Hepatocyte (in vitro differentiated cells): Measurements from ENCODE around the gene SERPINI2. TPM values are rescaled to one million over a fixed set of nuclear protein-coding genes. Genes with fewer than 3 reads are reported as not detected.

Experiments
- DNase-seq: peaks from one replicate; pipeline ENCODE4 v3.0.0-alpha.2; 2016; ENCODE audit warnings: low spot score
- H2AFZ ChIP-seq: fragments of 200-600 bp; sonication (generic); 2 replicates; pipeline ENCODE4 v1.6.0; 2016; ENCODE audit warnings: antibody characterized with exemption, mild to moderate bottlenecking
- H3K27ac ChIP-seq: fragments of 200-600 bp; sonication (generic); 2 replicates; pipeline ENCODE4 v1.5.1; 2016; ENCODE audit warnings: mild to moderate bottlenecking
- H3K27me3 ChIP-seq: fragments of 200-600 bp; sonication (generic); 2 replicates; pipeline ENCODE4 v1.6.1; 2016
- H3K36me3 ChIP-seq: fragments of 200-600 bp; sonication (generic); replicated peaks from 2 replicates; pipeline ENCODE4 v1.5.1; 2016; ENCODE audit warnings: low read depth; ENCODE audit not compliant: insufficient read depth
- H3K4me1 ChIP-seq: fragments of 200-600 bp; sonication (generic); 2 replicates; pipeline ENCODE4 v1.5.1; 2016; ENCODE audit warnings: mild to moderate bottlenecking, moderate library complexity; ENCODE audit not compliant: insufficient read depth
- H3K4me2 ChIP-seq: fragments of 200-600 bp; sonication (generic); 2 replicates; pipeline ENCODE4 v1.6.0; 2016
- H3K4me3 ChIP-seq: fragments of 200-600 bp; sonication (generic); 2 replicates; pipeline ENCODE4 v1.5.1; 2016; ENCODE audit warnings: mild to moderate bottlenecking
- H3K79me2 ChIP-seq: fragments of 200-600 bp; sonication (generic); 2 replicates; pipeline ENCODE4 v1.6.0; 2017; ENCODE audit warnings: mild to moderate bottlenecking
- H3K9me2 ChIP-seq: fragments of 200-600 bp; sonication (generic); replicated peaks from 2 replicates; pipeline ENCODE4 v1.6.0; 2017; ENCODE audit warnings: mild to moderate bottlenecking; ENCODE audit not compliant: insufficient read depth
- H3K9me3 ChIP-seq: fragments of 200-600 bp; sonication (generic); 2 replicates; pipeline ENCODE4 v1.5.1; 2016; ENCODE audit warnings: low read depth, mild to moderate bottlenecking
- H4K20me1 ChIP-seq: fragments of 200-600 bp; sonication (generic); 2 replicates; pipeline ENCODE4 v1.6.0; 2016; ENCODE audit warnings: mild to moderate bottlenecking; ENCODE audit not compliant: insufficient read depth, poor library complexity, severe bottlenecking
- EZH2 ChIP-seq: fragments of 200-600 bp; sonication (generic); IDR thresholded peaks from 2 replicates; pipeline ENCODE4 v1.6.1; 2016; ENCODE audit warnings: antibody characterized with exemption, mild to moderate bottlenecking, borderline replicate concordance
- EZH2phosphoT487 ChIP-seq: fragments of 200-600 bp; sonication (generic); IDR thresholded peaks from one replicate; pipeline ENCODE4 v1.6.1; 2018; ENCODE audit warnings: antibody characterized with exemption, mild to moderate bottlenecking, low read depth, moderate library complexity; ENCODE audit not compliant: unreplicated experiment, severe bottlenecking
- WGBS: methylation state at CpG from one replicate; pipeline ENCODE4 v1.1.6; 2016; ENCODE audit warnings: low lambda C conversion rate; ENCODE audit errors: missing lambda C conversion rate; 5-methylcytosine and 5-hydroxymethylcytosine counted together
- polyA plus RNA-seq: library from polyadenylated mRNA; unstranded; fragments of >200 nt; fragmentation: Nextera tagmentation; extraction: Ambion mirVana; gene quantifications from 2 replicates; pipeline ENCODE4 v1.2.1, GENCODE V29; 2016
- total RNA-seq: library from RNA; depleted of rRNA; stranded (reverse); fragments of >200 nt; gene quantifications from 2 replicates; pipeline ENCODE4 v1.2.3, GENCODE V29; 2014
- TF ChIP-seq, protein P1 (sequence below): fragments of 200-600 bp; sonication (generic); IDR thresholded peaks from 2 replicates; pipeline ENCODE4 v1.5.1; 2016; ENCODE audit warnings: antibody characterized with exemption, mild to moderate bottlenecking; ENCODE audit not compliant: poor library complexity

The SERPINI2 gene
- total and polyA plus RNA-seq, 2 experiments from 2014 or later: not detected

DNA sequence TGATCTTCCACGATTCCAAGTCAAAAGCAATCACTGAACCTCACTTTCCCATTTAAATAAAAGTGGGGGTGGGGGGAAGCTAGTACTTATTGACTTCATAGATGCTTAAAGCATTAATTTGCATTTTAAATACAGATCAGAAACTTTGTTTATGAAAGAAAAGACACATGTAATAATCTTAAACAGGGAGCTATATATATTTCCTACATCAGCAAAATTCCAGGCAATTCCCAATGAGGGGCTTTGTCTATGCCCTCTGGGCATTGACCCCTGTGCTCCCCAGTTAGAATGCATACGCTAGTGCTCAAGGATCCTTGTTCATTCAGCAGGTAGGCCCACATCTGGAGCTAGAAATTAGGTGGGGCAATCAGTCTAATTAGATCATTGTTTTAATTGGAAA, 20.0 kb downstream of the SERPINI2 start:
- Histone ChIP-seq H3K4me2 (no peak overlapping the region), H4K20me1 (no peaks in the 10 kb centered on the region), H3K27ac (no peak overlapping the region), H3K36me3 (no peaks in the 10 kb centered on the region), H3K4me1 (no peaks in the 10 kb centered on the region), H3K9me3 (no peaks in the 10 kb centered on the region), H3K9me2 (no peaks in the 10 kb centered on the region), H3K27me3 (no peaks in the 10 kb centered on the region), H3K4me3 (no peak overlapping the region), H2AFZ (no peak overlapping the region), H3K79me2 (no peaks in the 10 kb centered on the region)
- 85% methylated on average over 2 of the region's 2 CpGs for WGBS
- no peak for DNase-seq
- TF ChIP-seq EZH2 (no peak), EZH2phosphoT487 (no peak)
- TF ChIP-seq, protein P1, sequence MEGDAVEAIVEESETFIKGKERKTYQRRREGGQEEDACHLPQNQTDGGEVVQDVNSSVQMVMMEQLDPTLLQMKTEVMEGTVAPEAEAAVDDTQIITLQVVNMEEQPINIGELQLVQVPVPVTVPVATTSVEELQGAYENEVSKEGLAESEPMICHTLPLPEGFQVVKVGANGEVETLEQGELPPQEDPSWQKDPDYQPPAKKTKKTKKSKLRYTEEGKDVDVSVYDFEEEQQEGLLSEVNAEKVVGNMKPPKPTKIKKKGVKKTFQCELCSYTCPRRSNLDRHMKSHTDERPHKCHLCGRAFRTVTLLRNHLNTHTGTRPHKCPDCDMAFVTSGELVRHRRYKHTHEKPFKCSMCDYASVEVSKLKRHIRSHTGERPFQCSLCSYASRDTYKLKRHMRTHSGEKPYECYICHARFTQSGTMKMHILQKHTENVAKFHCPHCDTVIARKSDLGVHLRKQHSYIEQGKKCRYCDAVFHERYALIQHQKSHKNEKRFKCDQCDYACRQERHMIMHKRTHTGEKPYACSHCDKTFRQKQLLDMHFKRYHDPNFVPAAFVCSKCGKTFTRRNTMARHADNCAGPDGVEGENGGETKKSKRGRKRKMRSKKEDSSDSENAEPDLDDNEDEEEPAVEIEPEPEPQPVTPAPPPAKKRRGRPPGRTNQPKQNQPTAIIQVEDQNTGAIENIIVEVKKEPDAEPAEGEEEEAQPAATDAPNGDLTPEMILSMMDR: no peak

DNA sequence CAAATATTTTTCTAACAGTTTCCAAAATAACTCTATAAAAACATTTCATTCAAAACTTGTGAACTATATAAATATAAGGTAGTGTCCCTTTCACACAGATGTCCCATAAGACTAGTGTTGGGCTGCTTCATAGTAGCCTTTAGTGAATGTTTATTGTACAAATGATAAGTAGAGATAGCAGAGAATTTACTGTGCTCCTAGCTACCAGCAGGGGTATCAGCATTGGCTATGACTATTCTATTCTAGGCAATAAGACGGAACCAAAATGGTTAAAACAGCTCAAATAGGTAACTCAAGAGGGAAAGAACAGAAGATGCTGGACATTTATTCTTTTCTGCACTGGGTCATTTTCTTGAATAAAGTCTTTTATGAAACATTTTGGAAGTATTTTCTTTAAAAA, 22.6 kb downstream of the SERPINI2 start:
- TF ChIP-seq, protein P1: no peak
- TF ChIP-seq EZH2phosphoT487 (no peak), EZH2 (no peak)
- WGBS: 35% methylated on average over 1 of the region's 1 CpG
- H3K27me3 ChIP-seq: no peaks in the 10 kb centered on the region

DNA sequence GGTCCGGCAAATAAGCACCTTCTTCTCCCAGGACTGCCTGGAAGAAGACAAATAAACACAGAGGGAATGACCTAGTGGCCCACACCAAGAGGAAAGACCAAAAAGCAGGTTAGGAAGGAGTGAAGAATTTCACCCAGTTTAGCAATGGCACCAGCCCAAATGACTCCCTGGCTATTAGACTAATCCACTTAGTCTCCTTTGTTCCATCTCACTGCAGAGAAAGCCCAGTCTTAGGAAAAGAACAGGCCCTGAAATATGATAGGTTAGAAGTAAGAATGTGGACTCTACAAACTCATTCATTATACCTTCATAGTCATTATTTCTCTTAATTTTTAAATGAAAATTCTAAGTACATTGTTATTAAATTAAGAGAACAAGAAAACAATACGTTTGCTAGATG, 23.2 kb downstream of the SERPINI2 start:
- no peaks in the 10 kb centered on the region for H3K79me2 ChIP-seq
- H3K9me3 ChIP-seq: no peaks in the 10 kb centered on the region
- no peaks in the 10 kb centered on the region for H3K9me2 ChIP-seq
- no peak overlapping the region for H3K4me2 ChIP-seq
- no peak overlapping the region for H3K4me3 ChIP-seq
- H4K20me1 ChIP-seq: no peaks in the 10 kb centered on the region
- H3K27ac ChIP-seq: no peak overlapping the region
- H2AFZ ChIP-seq: no peak overlapping the region
- TF ChIP-seq, protein P1: no peak
- TF ChIP-seq EZH2phosphoT487 (no peak), EZH2 (no peak)
- H3K27me3 ChIP-seq: no peaks in the 10 kb centered on the region
- 91% methylated on average over 2 of the region's 2 CpGs for WGBS
- no peaks in the 10 kb centered on the region for H3K4me1 ChIP-seq
- H3K36me3 ChIP-seq: no peaks in the 10 kb centered on the region
- no peak for DNase-seq

More for the DNA sequence above, 22.6 kb downstream of the SERPINI2 start:
- H3K79me2 ChIP-seq: no peaks in the 10 kb centered on the region
- no peaks in the 10 kb centered on the region for H3K36me3 ChIP-seq
- no peaks in the 10 kb centered on the region for H3K4me1 ChIP-seq
- H4K20me1 ChIP-seq: no peaks in the 10 kb centered on the region
- H3K4me2 ChIP-seq: no peak overlapping the region
- DNase-seq: no peak
- H3K27ac ChIP-seq: no peak overlapping the region
- no peaks in the 10 kb centered on the region for H3K9me2 ChIP-seq
- H3K9me3 ChIP-seq: no peaks in the 10 kb centered on the region
- no peak overlapping the region for H3K4me3 ChIP-seq
- H2AFZ ChIP-seq: no peak overlapping the region

DNA sequence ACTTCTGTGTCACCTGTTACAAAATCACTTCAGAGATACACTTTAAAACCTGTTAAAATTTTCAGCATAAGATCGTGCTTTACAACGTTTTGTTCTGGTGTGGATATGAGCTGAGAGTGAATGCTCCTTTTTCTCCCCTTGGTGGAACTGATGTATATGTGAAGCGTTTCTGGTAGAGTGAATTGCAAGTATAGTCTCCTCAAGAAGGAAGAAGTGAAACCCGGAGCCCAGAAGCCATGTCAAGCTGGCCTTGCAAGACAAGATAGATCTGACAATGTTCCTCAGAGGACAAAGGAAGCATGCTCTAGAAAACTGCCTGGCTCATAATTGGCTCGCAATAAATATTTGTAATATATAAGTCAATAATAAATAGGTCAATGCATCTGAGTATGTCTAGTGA, 23.6 kb downstream of the SERPINI2 start:
- 91% methylated on average over 5 of the region's 5 CpGs for WGBS
- no peak overlapping the region for H3K4me2 ChIP-seq
- TF ChIP-seq, protein P1: no peak
- TF ChIP-seq EZH2phosphoT487 (no peak), EZH2 (no peak)
- H3K27ac ChIP-seq: no peak overlapping the region
- H3K9me2 ChIP-seq: no peaks in the 10 kb centered on the region
- H3K9me3 ChIP-seq: no peaks in the 10 kb centered on the region
- no peak overlapping the region for H2AFZ ChIP-seq
- H3K79me2 ChIP-seq: no peaks in the 10 kb centered on the region
- H3K27me3 ChIP-seq: no peaks in the 10 kb centered on the region
- no peaks in the 10 kb centered on the region for H3K36me3 ChIP-seq
- no peaks in the 10 kb centered on the region for H4K20me1 ChIP-seq
- H3K4me1 ChIP-seq: no peaks in the 10 kb centered on the region
- DNase-seq: no peak
- H3K4me3 ChIP-seq: no peak overlapping the region
